Dedifferentiated amniotic fluid mesenchymal stem cell (primary cell): Measurements from ENCODE around the gene HMGXB3.

ENCODE experiments used
- DNase-seq: peaks from one replicate; pipeline ENCODE4 v3.0.0-alpha.2; 2016; ENCODE audit errors: extremely low spot score

The HMGXB3 gene

GRCh38 chr5:150000256-150000989 is at the start of gene HMGXB3, which contains the start of gene TIGD6:
HMGXB3 (plus strand) TSS chr5:150000739; CDS start chr5:150004853, 4,114 bp downstream.
TIGD6 (minus strand) TSS chr5:150000654; CDS start chr5:149996348, 4,306 bp downstream.
- peak; percentile 92 for DNase-seq

GRCh38 chr5:149951138-149951749 is 49.3 kb upstream of the HMGXB3 start:
- DNase-seq: no peak

GRCh38 chr5:149953436-149954121 is 47.0 kb upstream of the HMGXB3 start:
- DNase-seq: no peak

GRCh38 chr5:149954798-149955197 is 45.7 kb upstream of the HMGXB3 start:
- no peak for DNase-seq

GRCh38 chr5:149956685-149957084 is 43.9 kb upstream of the HMGXB3 start:
- no peak for DNase-seq

- no peak for DNase-seq
These were observed 42.7 kb upstream of the HMGXB3 start for GRCh38 chr5:149957855-149958254.

- peak; percentile 48 for DNase-seq
These were observed 40.9 kb upstream of the HMGXB3 start for GRCh38 chr5:149959406-149960236.

GRCh38 chr5:149960272-149961185 is 40.0 kb upstream of the HMGXB3 start, which contains the start of gene SLC26A2:
SLC26A2 (plus strand) TSS chr5:149960758; CDS start chr5:149977653, 16,895 bp downstream.
- peak; percentile 97 for DNase-seq

- DNase-seq: no peak
These were observed 39.3 kb upstream of the HMGXB3 start for GRCh38 chr5:149961186-149961685.

GRCh38 chr5:149961957-149962409 is 38.6 kb upstream of the HMGXB3 start:
- peak; percentile 60 for DNase-seq

- DNase-seq: no peak
These were observed 37.8 kb upstream of the HMGXB3 start for GRCh38 chr5:149962601-149963300.

GRCh38 chr5:149963729-149964128 is 36.8 kb upstream of the HMGXB3 start:
- DNase-seq: no peak

- DNase-seq: no peak
These were observed 33.6 kb upstream of the HMGXB3 start for GRCh38 chr5:149966946-149967345.

- DNase-seq: no peak
These were observed 31.2 kb upstream of the HMGXB3 start for GRCh38 chr5:149969181-149969930.

GRCh38 chr5:149975409-149975808 is 25.1 kb upstream of the HMGXB3 start:
- no peak for DNase-seq

- no peak for DNase-seq
These were observed 20.6 kb upstream of the HMGXB3 start for GRCh38 chr5:149979896-149980295.

- DNase-seq: no peak
These were observed 19.3 kb upstream of the HMGXB3 start for GRCh38 chr5:149981206-149981605.

GRCh38 chr5:149982505-149982904 is 18.0 kb upstream of the HMGXB3 start:
- no peak for DNase-seq

- DNase-seq: no peak
These were observed 12.4 kb upstream of the HMGXB3 start for GRCh38 chr5:149988126-149988525.
